Mucosa of descending colon (tissue), 3 donors: Measurements from ENCODE around the gene POLE4. TPM values are rescaled to one million over a fixed set of nuclear protein-coding genes. Genes with fewer than 3 reads are reported as not detected.

ENCODE experiments used
- ATAC-seq: fragments of 200-7000 bp; cut with Tn5 transposase; one replicate; pipeline ENCODE4 v1.9.1; 2020; ENCODE audit warnings: mild to moderate bottlenecking, moderate library complexity
- DNase-seq, 3 donors: peaks; one replicate each; pipeline ENCODE4 v3.0.0-alpha.2; 2020
- H3K36me3 ChIP-seq: fragments of 200-600 bp; one replicate; pipeline ENCODE4 v1.8.0; 2021; ENCODE audit warnings: low read depth, mild to moderate bottlenecking
- H3K4me1 ChIP-seq: fragments of 200-600 bp; one replicate; pipeline ENCODE4 v1.8.0; 2021; ENCODE audit warnings: low read depth, mild to moderate bottlenecking
- H3K4me3 ChIP-seq: fragments of 200-600 bp; one replicate; pipeline ENCODE4 v1.8.0; 2021; ENCODE audit warnings: mild to moderate bottlenecking
- H3K9me3 ChIP-seq: fragments of 200-600 bp; one replicate; pipeline ENCODE4 v1.8.0; 2021; ENCODE audit warnings: mild to moderate bottlenecking
- CTCF ChIP-seq: fragments of 200-600 bp; IDR thresholded peaks from one replicate; pipeline ENCODE4 v1.8.0; 2022; ENCODE audit warnings: antibody characterized with exemption, mild to moderate bottlenecking
- intact Hi-C, 2 donors: fragments of 100-400 bp; cut with DNase I in 1 of 2; cut with micrococcal nuclease in 1 of 2; formaldehyde crosslinking; loops; one replicate each; pipeline versions ENCODE4 v1.11.0 to v1.11.1; 2022; cut with DNase I, micrococcal nuclease
- total RNA-seq, 3 donors: library from RNA; stranded (reverse); fragmentation: NEBNext Ultra II Directional in 2 of 3; extraction: Animal tissue kit (Norgen Biotek cat#: 25700) in 2 of 3; gene quantifications; one replicate each; pipeline versions ENCODE4 v1.2.1 to v1.2.4, GENCODE V29; 2021 to 2023
- donor health status: DM: no; HTN: no; CAD: no; lungs with moderate emphysema.
- donor health status: DM: no; HTN: no; CAD: no.
- donor health status: DM: no; HTN: yes; CAD: no.

The POLE4 gene
- total RNA-seq, 3 donors from 2014 or later: 48.5 to 72.9 (median 70.5) TPM

GRCh38 chr2:74916394-74916793 lies 42.0 kb upstream of the POLE4 start:
- Histone ChIP-seq H3K9me3 (no peaks in the 10 kb centered on the region), H3K4me1 (no peaks in the 10 kb centered on the region), H3K4me3 (no peak overlapping the region), H3K36me3 (no peaks in the 10 kb centered on the region)
- ATAC-seq (no peak), DNase-seq (no peak)
- intact Hi-C loops: loop anchor here in 1 of 2 donors (10.0 kb wide), 1 partner anchor 148 kb away; no protein-coding TSS in a partner anchor
- no peak for TF ChIP-seq CTCF

GRCh38 chr2:74917702-74918619 lies 40.5 kb upstream of the POLE4 start:
- Histone ChIP-seq H3K9me3 (no peaks in the 10 kb centered on the region), H3K4me1 (no peaks in the 10 kb centered on the region), H3K4me3 (no peak overlapping the region), H3K36me3 (no peaks in the 10 kb centered on the region)
- TF ChIP-seq CTCF: no peak
- intact Hi-C loops: loop anchor here in 1 of 2 donors (10.0 kb wide), 1 partner anchor 147 kb away; no protein-coding TSS in a partner anchor
- peak; percentile 63 for ATAC-seq
- DNase-seq: no peak

- intact Hi-C loops: loop anchor here (5.0 to 10.0 kb wide), 3 partner anchors 145 to 485 kb away; no protein-coding TSS in a partner anchor
- Histone ChIP-seq H3K4me3 (no peak overlapping the region), H3K36me3 (no peaks in the 10 kb centered on the region), H3K9me3 (no peaks in the 10 kb centered on the region), H3K4me1 (no peaks in the 10 kb centered on the region)
- peak; percentile 70 to 81 (median 72) for DNase-seq
- ATAC-seq: peak; percentile 80
- TF ChIP-seq CTCF: peak; percentile 68
Observed at GRCh38 chr2:74919827-74920226, 38.6 kb upstream of the POLE4 start.

- ATAC-seq (no peak), DNase-seq (no peak)
- TF ChIP-seq CTCF: no peak
- intact Hi-C loops: loop anchor here (5.0 to 10.0 kb wide), 2 partner anchors 481 to 484 kb away; no protein-coding TSS in a partner anchor
- no peaks in the 10 kb centered on the region for H3K4me1 ChIP-seq
- H3K4me3 ChIP-seq: no peak overlapping the region
- H3K9me3 ChIP-seq: no peaks in the 10 kb centered on the region
- no peaks in the 10 kb centered on the region for H3K36me3 ChIP-seq
Observed at GRCh38 chr2:74921236-74921736, 37.2 kb upstream of the POLE4 start.

- no peaks in the 10 kb centered on the region for H3K9me3 ChIP-seq
- H3K4me1 ChIP-seq: no peaks in the 10 kb centered on the region
- no peak for TF ChIP-seq CTCF
- DNase-seq (no peak), ATAC-seq (no peak)
- H3K4me3 ChIP-seq: no peak overlapping the region
- intact Hi-C loops: loop anchor here (5.0 to 10.0 kb wide), 2 partner anchors 480 to 482 kb away; no protein-coding TSS in a partner anchor
- H3K36me3 ChIP-seq: no peaks in the 10 kb centered on the region
Observed at GRCh38 chr2:74922592-74923227, 35.7 kb upstream of the POLE4 start.
